Measurements from ENCODE around the gene RNF152.

RNF152 gene

DNA sequence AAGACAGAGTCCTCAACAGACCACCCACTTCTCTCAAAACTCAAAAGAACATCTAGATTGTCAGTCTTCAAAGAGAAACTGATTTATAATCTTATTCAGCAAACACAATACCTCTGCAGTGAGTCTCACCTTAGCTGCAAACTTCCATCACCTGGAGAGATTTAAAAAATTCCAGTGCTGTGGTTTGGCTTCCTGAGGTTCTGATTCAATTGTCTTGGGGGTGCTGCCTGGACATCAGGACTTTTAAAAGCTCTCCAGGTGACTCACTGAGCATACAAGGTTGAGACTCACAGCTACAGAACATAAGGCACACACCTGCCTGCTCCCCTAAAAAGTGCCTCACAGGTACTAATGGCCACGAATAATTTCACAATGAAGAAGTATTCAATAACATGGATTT, 40.3 kb downstream of the RNF152 start:
- no peak for DNase-seq

DNA sequence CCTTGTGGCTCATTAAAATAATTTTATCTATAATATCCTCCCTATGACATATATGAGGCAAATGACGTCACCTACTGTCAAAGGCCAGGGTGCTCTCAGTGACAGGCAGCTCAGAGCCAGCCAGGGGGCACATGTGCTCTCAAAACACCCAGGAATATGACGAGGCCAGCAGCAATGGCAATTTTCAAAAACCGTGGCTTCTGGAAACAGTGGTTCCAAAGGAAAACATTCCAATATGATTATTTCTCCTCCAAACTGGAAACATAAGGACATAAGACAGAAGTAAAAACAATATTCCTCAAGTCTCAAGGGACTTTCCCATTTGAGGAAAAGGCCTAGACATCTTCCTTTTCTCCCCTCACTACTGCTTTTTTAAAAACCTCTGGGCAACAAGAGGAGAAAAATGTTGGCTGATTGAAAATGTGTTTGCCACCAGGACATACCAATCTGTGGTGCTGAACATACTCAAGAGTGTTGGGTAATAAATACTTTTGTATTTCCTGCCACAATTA, 40.8 kb downstream of the RNF152 start:
- DNase-seq = no peak

DNA sequence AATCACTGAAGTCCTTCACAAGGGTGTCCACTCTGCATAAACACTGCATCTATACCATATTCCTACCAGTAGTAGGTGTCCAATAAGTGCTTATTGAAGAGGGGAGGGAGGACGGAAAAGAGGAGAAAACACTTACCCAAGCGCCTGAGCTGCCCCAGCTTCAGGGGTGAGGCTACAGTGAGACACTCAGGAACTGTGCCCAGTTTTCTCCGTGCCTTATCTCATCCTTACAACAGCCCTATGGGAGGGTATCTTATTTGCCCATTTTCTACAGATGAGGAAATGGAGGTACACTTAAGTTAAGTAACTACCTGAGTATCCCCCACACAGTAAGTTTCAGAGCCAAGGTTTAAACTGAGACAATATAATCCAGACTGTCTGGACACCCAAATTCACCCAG, 41.5 kb downstream of the RNF152 start:
- no peak for DNase-seq

DNA sequence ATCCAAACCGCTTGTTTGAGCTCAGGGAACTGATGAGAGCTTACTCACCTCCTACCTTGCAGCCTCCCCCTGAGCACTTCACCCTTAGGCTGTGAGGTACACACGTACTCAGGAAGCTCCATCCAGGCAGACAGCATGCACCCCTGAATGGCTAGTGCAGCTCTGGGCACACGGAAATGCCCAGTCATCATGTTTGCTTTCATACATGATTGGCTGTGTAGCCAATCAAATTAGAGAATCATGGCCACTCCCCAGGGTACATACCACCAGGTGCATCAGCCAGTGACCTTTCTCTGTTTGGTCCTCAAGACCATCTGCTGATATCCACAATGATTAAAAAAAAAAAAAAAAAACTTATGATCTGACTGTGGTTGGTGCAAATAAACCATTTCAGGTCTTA, 42.1 kb downstream of the RNF152 start:
- DNase-seq = no peak

DNA sequence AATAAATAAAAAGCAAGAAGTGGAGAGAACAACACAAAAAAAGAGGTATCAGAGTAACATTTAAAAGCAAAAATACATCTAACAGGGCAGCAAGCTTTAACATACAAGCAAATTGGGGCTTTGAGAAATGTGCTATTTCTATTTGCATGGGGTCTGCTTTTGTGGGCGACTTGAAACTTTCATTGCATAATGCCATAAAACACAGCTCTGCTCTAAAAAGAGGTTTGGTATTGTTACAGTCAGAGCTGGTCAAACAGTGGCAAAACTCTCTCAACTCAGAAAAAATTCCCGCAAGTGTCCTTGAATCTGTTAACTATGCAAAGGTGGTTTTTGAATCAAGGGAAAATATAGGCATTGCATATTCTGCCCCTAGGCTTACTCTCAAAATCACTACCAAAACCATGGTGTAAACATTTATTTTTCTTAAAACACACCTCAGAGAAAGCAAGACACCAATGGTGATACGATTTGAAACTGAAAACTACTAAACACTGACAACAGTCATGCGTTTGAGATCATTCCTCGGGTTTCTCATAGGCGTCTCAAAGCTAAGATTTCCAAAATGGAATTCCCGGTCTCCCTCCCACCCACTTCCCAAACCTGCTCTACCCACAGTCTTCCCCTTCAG, 45.5 kb downstream of the RNF152 start:
- no peak for DNase-seq

DNA sequence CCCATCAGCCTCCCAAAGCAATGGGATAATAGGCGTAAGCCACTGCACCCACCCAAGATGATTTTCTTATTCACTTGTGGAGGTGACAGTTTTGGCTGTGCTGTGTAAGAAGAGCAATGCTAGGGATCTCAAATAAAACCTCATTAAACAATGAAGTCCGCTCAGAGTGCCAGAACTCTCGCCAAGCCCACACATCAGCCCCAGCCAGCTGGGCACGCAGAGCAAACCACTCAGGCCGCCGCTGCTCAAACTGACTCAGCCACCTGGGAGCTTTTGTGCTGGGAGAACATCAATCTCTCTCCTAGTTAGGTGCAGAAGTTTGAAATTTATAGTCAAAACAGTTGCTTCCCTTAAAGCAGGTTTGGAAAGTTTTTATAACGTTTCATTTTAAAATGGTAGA, 47.6 kb downstream of the RNF152 start:
- no peak for DNase-seq

DNA sequence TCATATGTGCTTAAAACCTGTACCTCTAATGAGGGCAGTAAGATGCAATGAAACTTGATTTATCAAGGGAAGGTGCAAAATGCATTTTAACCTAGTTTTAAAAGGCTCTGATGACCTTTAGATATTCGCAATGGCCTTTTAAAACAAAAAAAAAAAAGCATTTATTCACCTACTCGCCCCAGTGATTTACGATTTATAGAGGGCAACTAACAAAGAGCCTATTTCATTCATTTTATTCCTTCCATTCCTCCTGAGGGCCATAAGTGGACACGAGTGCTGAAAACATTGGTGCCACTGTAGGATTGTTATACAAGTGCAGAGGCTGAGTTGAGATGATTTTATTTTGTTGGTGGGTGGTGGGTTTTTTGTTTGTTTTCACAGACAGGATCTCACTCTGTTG, 48.1 kb downstream of the RNF152 start:
- DNase-seq = no peak

DNA sequence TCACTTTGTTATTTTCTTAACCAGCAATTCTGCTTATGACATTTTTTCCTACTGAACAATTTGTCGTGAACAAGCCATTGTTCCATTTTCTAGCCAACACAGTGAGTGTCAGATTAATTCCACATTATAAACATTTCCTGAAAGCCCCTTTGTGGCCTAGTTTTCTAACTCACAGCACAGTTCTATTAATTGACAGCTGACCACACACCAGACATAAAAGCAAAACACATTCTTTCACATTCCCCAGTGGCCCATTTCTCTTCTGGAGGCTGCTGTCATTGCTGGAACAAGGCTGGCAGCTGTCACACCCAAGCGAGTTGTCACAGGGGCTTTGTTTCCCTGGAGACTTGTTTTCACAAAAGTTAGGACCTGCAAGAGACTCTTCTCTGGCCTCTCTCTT, 50.7 kb downstream of the RNF152 start:
- no peak for DNase-seq

DNA sequence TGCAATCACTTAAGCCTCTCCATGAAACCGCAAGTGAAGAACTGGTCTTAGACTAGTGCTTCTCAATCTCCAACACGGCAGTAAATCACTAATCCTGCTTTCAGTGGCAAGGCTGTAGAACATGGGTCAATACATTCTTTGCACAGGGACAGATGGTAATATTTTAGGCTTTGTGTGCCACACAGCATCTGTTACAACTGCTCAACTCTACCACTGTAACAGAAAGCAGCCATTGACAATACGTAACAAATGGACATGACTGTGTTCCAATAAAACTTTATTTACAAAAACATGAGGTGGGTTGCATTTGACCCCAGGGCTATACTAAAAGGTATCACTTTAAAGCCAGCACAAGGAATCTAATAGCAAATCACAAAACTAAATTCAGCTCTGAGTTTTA, 51.1 kb downstream of the RNF152 start:
- DNase-seq = no peak

DNA sequence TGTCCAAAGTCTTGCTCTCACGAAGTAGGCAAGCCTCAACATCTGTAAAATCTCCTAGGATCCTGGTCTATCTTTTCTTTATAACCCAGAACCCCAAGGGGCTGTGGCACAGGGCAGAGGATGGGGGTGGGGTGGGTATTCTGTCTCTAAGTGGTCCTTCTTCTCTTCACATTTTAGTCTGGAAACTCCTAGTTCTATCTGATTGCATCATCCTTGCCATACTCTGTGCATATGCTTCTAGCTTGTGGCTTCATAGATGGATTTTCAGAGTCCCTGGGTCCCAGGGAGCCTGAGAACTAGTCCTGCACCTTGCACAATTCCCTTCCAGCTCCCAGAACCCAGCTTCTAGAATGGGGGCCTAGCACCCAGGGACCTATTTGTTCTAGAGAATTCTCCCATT, 52.5 kb downstream of the RNF152 start:
- no peak for DNase-seq

DNA sequence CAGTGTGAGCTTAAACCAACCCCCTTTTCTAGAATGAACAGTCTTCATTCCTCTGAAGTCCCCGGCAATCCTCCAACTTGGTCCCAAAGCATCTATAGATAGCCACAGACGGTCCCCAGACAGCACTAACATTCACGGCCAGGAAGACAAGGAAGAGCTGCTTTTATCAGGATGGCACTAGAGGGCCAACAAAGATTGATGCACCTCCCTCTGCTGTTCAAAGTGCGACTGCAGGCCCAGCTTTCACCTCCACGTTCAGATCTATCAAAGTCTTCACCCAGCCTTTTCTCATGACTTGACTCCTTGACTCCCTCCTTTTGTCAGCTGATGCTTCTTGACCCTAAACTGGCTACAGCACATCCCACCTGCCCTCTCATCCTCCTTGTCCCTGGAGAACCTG, 54.3 kb downstream of the RNF152 start:
- no peak for DNase-seq

DNA sequence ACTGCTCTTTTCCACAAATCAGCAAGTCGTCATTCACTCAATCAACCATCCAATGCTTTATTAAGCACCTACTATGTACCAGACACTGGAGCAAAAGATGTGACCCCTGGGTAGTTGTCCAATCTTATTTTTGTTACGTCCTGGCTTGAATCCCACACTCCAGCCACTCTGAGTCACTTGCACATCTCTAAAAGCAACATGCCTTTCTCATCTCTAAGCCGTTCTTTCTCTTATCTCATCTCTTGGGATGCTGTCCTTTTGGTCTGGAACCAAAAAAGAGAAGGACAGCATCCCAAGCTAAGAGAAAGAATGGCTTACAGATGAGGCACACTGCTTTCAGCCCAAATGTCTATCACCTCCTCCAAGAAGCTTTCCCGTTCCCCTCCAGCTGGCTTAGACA, 58.8 kb downstream of the RNF152 start:
- DNase-seq = no peak

DNA sequence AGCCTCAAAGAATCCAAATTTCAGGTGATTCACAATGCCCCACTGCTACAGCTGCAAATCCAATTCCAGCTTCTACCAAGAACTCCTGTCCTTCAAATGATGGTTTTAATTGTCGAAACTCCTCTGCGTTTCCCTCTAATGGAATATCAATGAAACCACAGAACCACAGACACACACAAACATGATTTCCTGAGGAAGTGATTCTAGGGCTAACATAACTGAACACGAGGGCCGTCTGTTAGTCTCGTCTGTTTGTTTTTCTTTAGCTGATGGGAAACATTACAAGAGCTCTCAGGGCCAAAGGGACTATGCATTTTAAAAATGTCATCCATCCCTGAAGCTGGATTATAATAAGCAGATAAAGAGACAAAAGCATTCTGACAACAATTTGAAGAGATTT, 59.4 kb downstream of the RNF152 start:
- peak; percentile 51 for DNase-seq

DNA sequence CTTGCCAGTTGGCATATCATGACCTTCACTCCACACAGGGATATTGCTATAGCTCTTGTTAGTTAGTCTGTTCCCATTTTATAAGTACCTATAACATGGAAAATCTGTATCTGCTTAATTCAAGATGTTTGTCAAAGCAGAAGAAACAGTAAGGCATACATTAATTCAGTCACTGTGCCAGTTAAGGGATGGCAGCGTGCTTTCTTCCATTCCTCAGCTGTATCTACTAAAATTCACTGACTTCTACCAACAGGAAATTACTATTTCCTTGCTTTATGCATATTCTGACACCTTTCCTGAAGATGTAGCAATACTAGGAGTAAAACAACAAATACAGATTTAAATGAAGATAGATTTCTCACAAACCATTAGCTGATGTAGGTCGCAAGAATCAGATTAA, 59.9 kb downstream of the RNF152 start:
- DNase-seq = no peak

DNA sequence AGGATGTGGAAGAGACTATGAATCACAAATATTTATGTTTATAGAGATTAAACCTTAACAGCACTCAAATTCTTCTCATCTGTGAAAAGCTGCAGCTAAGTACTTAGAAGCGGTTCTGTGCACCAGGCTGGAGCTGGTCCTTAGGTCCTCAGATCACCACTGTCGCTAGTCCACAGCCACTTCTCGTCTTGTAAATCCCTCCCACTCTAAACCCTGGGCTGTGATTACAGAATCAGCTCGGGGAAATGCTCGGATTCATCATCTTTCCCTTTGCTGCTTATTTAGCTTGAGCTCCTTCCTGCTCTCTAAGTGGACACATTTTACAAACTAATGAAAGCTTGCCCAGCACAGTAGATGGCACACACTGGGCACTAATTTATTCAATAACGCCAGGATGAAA, 61.7 kb downstream of the RNF152 start:
- no peak for DNase-seq

DNA sequence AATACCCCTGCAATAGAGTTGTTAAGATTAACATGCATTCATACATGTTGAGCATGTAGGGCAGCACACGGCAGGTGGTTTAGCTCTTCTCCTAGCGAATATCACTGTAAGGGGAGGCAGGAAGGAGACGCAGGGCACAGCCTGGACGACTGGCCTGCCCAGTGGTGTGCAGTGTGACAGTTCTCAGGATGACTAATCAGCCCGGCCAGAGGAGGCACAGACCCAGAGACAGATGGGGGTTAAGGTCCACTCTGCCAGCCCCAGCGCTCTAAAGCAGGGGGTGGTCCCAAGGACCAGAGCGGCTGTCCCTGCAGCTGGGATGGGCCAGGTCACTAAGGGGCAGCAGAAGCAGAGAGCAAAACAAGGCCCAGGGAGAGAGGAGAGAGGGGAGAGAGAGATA, 63.7 kb downstream of the RNF152 start:
- no peak for DNase-seq

DNA sequence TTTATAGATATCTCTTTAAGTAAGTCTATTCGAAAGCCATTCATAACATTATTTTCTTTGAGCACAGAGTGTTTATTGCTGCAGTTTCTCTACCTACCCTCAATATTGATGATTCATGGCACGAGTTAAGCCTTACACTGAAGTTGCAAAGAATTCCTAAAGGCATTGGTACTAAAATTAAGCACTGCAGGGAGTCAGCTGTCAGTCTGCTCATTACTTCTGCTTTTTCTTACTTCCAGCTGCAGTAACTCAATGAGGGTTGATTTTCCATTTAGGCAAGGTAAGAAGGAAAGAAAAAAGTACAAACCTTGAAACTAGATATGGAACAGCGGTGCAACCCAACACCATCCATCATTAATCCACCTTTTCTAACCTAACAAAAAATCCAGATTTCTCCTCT, 65.2 kb downstream of the RNF152 start:
- no peak for DNase-seq

DNA sequence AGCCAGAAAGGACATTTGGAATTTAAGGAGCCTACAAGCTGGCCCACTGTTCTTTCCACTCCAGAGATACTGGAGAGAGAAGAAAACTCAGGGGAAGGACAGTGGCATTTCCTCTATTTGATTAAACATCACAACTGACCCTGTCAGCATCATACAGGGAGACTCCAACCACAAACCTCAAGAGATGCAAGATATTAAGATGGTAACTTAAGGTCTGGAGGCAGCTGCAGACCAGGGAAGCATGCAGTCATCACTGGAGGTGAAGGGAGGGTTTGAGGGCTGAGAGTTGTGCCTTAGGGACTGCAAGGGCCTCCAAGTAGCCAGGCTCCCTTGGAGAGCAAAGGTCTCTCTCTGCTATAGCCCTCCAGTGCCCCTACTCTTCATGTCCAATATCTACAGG, 67.4 kb downstream of the RNF152 start:
- no peak for DNase-seq

DNA sequence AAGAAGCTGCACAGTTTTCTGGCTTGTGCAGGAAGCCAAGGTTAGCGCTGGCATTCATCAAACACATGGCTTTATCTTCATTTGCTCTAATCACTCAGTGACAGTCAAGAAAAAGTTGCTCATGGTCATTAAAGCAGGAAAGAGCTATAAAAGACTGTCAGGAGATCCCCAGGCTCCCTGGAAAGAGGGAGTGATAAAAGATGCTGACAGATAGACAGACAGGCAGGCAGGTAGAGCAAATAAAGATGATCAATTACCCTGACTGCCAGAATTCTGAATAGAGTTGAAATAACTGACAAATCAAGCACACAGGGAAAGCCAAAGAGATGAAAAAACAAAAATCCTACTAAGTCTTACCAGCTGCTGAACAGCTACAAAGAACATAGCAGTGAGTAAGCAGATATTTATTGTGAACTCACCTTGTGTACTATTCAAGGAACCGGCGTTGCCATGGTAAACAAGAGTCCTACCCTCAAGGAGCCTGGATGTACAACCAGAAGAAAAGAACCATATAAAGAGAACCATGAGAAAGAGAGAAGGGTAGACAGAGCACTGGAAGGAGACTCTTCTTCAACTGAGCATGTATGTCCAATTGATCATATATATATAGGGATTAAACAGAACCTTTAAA, 68.0 kb downstream of the RNF152 start:
- DNase-seq = no peak

DNA sequence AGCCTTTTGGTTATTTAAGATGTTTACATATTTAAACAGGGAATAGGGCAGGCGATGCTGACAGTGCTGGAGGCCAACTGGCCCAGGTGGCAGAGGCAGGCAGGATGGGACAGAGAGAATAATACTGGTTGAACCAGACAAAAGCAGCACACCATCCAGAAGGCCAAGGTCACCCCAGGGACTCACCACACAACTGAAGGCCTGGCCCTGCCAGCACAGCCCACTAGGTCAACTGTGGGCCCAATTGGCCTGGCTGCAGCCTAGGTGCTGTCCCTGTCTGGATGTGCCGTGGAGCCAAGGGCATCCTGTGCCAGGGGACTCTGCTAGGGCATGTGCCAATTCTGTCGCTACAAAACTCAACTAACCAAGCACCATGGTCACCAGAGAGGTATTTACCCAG, 69.2 kb downstream of the RNF152 start:
- no peak for DNase-seq

DNA sequence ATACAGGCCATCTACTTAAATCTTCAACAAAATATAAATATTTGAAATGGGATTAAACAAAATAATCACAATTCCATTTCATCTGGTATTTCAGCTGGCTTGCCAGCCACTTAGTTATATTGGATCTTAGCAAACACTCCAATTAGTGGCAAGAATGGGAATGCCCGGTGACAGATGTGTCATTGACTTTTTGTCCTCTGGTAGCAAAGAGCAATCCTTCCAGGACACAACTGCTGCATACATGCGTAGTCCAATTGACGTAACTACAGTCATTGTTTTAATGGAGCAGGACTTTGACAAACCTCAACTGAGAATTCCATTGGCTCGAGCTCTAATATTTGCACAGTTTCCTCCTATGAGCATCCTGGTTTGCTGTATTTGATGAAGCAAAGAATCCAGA, 69.9 kb downstream of the RNF152 start:
- no peak for DNase-seq

DNA sequence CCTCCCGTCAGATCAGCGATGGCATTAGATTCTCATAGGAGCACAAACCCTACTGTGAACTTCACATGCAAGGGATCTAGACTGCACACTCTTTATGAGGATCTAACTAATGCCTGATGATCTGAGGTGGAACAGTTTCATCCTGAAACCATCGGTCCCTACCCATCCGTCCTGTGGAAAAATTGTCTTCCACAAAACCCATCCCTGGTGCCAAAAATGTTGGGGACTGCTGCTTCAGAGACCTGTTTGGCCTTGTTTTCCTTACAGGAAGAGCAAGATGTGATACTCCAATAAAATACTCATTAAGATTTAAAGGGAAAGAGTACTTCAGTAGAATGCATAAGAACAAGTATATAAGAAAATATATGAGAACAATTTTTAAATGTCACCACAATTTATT, 71.1 kb downstream of the RNF152 start:
- no peak for DNase-seq

DNA sequence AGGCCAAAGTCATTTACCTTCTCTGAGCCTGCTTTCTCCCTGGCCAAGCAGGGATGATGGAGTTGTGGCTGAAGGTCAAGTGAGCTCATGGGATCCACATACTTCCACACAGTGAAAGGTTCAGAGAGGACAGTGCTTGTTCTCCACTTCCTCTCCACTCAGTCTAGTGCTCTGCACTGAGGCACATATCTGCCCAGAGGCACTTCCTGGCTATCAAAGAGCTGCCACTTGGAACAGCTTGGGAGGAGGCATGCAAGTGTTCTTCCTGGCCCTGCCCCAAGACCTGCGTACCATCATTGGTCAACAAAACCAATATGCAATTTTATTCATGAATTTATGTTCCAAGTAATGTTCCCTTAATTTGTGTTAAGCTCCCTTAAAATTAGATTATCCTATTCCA, 71.9 kb downstream of the RNF152 start:
- no peak for DNase-seq

DNA sequence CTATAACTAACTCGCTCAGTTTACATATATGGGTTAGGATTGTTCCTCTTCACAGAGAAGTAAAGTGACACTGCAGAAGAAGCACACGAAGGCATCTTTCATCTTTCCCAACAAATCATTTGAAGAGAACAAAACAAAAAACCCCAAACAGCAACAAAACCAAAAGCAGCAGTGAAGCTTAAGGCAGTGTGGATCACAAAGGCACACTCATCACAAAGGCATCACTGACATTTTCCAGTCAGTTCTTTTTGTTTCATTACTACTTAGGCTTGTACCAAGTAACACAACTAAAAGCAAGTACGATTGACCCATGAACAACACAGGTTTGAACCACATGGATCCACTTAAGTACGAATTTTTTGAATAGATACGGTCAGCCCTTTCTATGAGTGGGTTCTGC, 75.7 kb downstream of the RNF152 start:
- no peak for DNase-seq

DNA sequence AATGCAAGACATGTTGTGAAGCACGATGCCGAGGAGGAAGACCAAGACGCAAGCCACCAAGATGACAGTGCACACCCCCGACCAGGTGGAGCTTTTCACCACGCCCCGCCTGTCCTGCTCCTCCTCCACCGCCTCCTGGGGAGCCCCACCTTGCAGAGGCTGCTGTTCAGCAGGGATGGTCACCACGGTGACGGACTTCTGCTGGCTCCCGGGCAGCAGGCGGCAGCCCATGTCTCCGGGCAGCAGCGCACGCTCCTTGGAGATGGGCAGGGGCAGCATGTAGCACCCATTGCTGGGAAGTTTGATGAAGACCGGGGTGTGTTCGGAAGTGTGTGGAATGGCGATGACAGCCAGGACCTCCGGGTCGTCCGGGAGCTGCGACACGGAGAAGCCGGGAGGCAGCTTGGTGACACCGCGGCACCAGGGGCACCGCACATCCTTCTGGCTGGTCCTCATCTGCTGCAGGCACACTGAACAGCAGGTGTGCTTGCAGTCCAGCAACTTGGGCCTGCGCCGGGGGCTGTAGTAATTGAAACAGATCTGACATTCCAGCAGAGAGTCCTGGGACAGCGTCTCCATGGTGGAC, 76.8 kb downstream of the RNF152 start:
- no peak for DNase-seq

All from GF-D8 (cell line).